ENCODE measurements around the gene CCDC60.

Gene CCDC60, protein sequence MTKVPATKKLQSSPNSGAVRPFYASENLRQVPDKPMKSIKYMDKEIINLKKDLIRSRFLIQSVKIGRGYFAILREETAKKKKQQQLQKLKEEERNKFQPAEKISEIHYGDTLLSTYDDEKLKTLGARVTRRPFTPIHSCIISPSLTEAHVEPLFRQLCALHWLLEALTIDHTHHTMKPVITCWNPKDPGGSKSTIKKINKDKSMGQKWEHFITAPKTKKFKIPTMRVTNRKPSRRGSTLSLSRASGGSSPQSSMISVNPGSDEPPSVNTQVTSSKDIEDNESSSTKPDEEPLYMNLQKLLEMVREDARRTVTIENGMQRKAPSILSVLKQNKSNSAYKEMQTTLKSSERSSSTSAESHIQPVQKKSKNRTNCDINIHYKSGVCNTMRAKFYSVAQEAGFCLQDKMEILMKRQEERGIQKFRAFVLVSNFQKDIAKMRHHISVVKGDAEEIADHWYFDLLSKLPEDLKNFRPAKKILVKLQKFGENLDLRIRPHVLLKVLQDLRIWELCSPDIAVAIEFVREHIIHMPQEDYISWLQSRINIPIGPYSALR

DNA sequence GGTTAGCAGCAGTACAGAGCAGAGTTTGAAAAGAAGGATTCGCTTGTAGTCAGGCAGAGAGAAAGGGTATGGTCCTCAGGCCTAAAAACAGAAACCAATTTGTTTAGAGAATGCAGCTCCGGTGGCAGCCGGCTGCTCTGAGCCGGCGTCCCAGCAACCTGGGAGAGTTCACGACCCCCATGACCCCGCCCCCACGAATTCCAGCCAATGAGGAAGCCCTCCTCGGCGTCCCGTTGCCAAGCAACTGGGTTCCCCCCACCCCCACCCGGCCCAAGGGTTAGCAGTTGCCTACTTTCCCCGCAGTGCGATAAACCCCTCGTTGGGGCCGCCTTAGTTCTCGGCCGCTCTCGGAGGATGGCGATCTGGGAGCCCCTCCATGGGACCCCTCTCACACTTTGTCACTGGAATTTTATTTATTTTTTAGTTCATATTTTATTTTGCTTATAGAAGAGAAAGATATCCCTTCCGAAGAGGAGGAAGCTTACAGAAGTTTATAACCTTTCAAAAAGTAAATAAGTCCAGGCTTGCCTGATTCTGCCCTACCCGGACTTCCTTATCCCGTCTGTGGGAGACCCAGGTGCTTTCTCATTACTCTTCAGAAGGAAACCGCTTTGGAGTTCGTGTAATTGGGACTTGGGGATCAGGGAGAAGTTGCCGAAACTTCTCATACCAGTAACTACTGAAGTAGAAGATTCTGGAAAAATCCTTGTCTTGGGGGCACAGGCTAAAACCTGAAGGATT, at the start of gene CCDC60:
TSS of gene CCDC60 (plus strand) at position 300 of the 741 bp plus-strand sequence. CDS start 448 bp downstream, outside the sequence.
- Histone ChIP-seq H3K27ac (ENCODE audit: low read length) (no peak within 1 kb of the TSS), H3K4me3 (ENCODE audit: low read length) (peak within 1 kb of the TSS; percentile 43), H3K4me1 (ENCODE audit: insufficient read depth, low read length) (peaks cover 11% of the 10 kb centered on the region), H3K9ac (ENCODE audit: low read depth, low read length) (no peak within 1 kb of the TSS), H3K9me3 (ENCODE audit: insufficient read depth, low read depth, low read length) (no peaks in the 10 kb centered on the region), H3K27me3 (ENCODE audit: insufficient read depth, low read length) (peaks cover 82% of the 10 kb centered on the region), H3K36me3 (ENCODE audit: insufficient read depth, low read depth, low read length) (no peaks in the 10 kb centered on the region)

DNA sequence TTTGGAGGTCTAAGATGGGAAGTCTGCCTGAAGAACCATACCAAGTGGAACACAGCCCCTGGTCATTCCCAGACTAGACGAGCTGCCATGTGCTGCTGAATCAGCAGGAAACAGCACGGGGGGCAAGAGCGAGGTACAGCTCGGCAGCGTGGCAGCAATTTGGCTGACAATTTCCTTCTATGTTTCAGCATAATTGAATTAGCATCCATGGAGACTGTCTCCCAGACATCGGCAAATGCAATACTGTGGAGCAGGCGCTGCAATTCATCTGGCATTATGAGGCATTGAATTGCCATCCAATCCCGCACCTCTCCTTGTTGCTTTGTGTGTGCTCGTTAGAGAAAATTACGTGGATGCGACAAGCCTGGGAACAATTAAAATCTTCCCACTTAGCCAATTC, 46.0 kb upstream of the CCDC60 start:
- H3K9ac ChIP-seq (ENCODE audit: low read depth, low read length), result no peak overlapping the region
- no peaks in the 10 kb centered on the region for H3K9me3 ChIP-seq (ENCODE audit: insufficient read depth, low read depth, low read length)
- no peaks in the 10 kb centered on the region for H3K27me3 ChIP-seq (ENCODE audit: insufficient read depth, low read length)
- no peaks in the 10 kb centered on the region for H3K4me1 ChIP-seq (ENCODE audit: insufficient read depth, low read length)
- no peaks in the 10 kb centered on the region for H3K36me3 ChIP-seq (ENCODE audit: insufficient read depth, low read depth, low read length)
- H3K27ac ChIP-seq (ENCODE audit: low read length), result no peak overlapping the region
- no peak overlapping the region for H3K4me3 ChIP-seq (ENCODE audit: low read length)

DNA sequence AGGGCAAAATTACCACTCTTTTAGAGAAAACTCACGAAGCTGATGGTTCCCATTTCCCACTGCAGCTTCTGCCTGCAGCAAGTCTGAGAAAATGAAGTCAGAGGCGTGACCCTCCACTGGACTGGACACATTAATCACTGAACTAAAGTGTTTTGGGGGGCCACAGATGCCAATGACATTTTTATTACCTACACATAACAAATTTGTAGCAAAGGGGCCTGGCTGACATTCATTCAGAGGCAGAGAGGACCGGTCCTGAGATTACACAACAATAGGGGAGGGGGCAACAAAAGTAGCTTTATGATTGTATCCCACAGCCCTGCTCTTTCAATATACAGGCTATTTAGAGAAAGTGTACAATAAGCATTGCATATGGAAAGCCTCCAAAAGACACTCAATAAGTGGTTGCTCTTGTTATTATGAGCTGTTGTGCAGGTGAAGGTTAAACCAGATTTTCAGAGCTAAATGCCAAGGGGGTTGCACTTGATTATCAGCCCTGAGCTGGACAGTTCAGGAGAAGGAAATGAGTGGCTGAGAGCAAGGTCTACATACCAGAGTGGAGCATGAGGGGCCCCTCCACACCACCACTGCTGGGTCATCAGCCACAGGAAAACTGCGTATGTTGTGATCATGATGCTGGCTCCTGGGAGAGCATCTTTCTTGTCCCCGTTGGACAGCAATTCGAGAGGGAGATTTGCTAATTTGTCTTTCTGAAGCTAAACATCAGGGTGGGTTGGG, 41.5 kb upstream of the CCDC60 start:
- H3K27ac ChIP-seq (ENCODE audit: low read length), result no peak overlapping the region
- no peaks in the 10 kb centered on the region for H3K36me3 ChIP-seq (ENCODE audit: insufficient read depth, low read depth, low read length)
- no peaks in the 10 kb centered on the region for H3K4me1 ChIP-seq (ENCODE audit: insufficient read depth, low read length)
- no peaks in the 10 kb centered on the region for H3K27me3 ChIP-seq (ENCODE audit: insufficient read depth, low read length)
- H3K9ac ChIP-seq (ENCODE audit: low read depth, low read length), result no peak overlapping the region
- no peak overlapping the region for H3K4me3 ChIP-seq (ENCODE audit: low read length)
- H3K9me3 ChIP-seq (ENCODE audit: insufficient read depth, low read depth, low read length), result no peaks in the 10 kb centered on the region

DNA sequence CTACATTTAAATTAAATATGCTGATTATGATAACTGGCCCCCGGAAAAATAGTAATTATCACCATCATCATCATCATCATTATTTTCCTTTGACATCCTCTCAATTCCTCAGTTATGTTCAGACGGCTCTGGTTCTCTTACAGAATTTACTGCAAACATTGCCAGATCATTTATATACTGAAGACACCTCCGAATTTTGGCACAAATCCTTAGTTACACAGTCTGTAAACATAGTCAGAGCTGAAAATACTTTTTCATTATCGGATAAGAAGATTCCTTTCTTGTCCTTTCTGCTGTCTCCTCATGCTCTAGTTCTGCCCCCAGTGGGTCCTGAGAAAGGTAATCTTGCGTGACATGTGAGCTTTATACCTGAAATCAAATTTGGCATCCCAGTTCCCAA, 40.3 kb upstream of the CCDC60 start:
- Histone ChIP-seq H3K27ac (ENCODE audit: low read length) (no peak overlapping the region), H3K9me3 (ENCODE audit: insufficient read depth, low read depth, low read length) (no peaks in the 10 kb centered on the region), H3K9ac (ENCODE audit: low read depth, low read length) (no peak overlapping the region), H3K4me1 (ENCODE audit: insufficient read depth, low read length) (no peaks in the 10 kb centered on the region), H3K4me3 (ENCODE audit: low read length) (no peak overlapping the region), H3K27me3 (ENCODE audit: insufficient read depth, low read length) (no peaks in the 10 kb centered on the region), H3K36me3 (ENCODE audit: insufficient read depth, low read depth, low read length) (no peaks in the 10 kb centered on the region)

DNA sequence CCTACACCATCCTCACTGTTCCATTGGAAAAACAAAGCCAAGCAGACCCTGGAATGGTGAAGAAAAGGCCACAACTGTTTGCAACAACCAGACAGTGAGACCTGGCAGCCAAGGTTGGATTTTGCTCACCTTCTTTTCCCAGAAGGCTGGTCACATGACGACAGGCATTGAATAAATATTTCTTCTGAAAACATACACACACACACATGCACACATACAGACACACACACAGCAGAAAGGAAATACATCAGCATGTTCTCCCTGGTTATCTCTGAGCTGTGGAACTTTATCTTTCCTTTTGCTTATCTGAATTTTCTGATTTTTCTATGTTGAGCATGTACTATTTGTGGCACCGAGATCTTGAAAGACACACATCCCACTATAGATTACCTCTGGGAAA, 38.0 kb upstream of the CCDC60 start:
- Histone ChIP-seq H3K4me1 (ENCODE audit: insufficient read depth, low read length) (no peaks in the 10 kb centered on the region), H3K9ac (ENCODE audit: low read depth, low read length) (no peak overlapping the region), H3K36me3 (ENCODE audit: insufficient read depth, low read depth, low read length) (no peaks in the 10 kb centered on the region), H3K9me3 (ENCODE audit: insufficient read depth, low read depth, low read length) (no peaks in the 10 kb centered on the region), H3K27ac (ENCODE audit: low read length) (no peak overlapping the region), H3K27me3 (ENCODE audit: insufficient read depth, low read length) (no peaks in the 10 kb centered on the region), H3K4me3 (ENCODE audit: low read length) (no peak overlapping the region)

DNA sequence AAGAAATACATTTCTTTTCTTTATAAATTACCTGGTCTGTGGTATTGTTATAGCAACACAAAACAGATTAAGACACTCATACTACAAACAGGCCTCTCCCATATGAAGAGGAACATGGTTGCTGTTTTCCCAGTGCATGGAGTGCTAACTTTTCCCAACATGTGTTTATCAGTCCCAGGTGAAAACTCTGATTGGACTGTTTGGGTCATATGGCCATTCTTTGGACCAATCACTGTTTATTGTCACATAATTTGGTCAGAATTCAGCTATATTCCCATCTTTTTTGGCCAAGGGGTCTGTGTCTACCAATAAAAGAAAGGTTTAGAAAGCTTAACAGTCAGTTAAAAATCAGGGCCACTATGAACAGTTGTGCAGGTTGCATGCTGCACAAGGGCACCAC, 35.4 kb upstream of the CCDC60 start:
- Histone ChIP-seq H3K4me3 (ENCODE audit: low read length) (no peak overlapping the region), H3K36me3 (ENCODE audit: insufficient read depth, low read depth, low read length) (no peaks in the 10 kb centered on the region)

DNA sequence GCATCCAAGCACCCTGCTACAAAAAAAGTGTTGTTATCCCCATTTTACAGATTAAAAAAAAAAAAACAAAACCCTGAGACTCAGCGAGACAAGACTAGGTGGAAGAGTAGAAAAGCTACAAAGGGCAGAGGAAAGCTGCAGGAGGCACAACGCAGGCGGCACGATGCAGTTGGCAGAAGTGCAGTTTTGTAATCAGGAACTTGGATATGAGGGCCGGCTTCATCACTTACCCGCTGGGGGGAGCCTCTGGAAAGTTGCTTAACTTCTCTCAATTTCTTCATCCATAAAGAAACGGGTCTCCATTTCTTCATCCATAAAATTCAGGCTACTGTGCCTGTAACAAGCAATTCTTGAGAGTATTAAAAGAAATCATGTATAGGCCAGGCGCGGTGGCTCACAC, 33.1 kb upstream of the CCDC60 start:
- Histone ChIP-seq H3K4me1 (ENCODE audit: insufficient read depth, low read length) (no peaks in the 10 kb centered on the region; the same call in 1 of the 2 replicates), H3K4me3 (ENCODE audit: low read length) (no peak overlapping the region), H3K36me3 (ENCODE audit: insufficient read depth, low read depth, low read length) (no peaks in the 10 kb centered on the region), H3K27me3 (ENCODE audit: insufficient read depth, low read length) (no peaks in the 10 kb centered on the region), H3K9me3 (ENCODE audit: insufficient read depth, low read depth, low read length) (no peaks in the 10 kb centered on the region), H3K27ac (ENCODE audit: low read length) (no peak overlapping the region), H3K9ac (ENCODE audit: low read depth, low read length) (no peak overlapping the region)

More for the DNA sequence above, 35.4 kb upstream of the CCDC60 start:
- Histone ChIP-seq H3K27ac (ENCODE audit: low read length) (no peak overlapping the region), H3K27me3 (ENCODE audit: insufficient read depth, low read length) (no peaks in the 10 kb centered on the region), H3K9me3 (ENCODE audit: insufficient read depth, low read depth, low read length) (no peaks in the 10 kb centered on the region), H3K4me1 (ENCODE audit: insufficient read depth, low read length) (no peaks in the 10 kb centered on the region; the same call in 1 of the 2 replicates), H3K9ac (ENCODE audit: low read depth, low read length) (no peak overlapping the region)

DNA sequence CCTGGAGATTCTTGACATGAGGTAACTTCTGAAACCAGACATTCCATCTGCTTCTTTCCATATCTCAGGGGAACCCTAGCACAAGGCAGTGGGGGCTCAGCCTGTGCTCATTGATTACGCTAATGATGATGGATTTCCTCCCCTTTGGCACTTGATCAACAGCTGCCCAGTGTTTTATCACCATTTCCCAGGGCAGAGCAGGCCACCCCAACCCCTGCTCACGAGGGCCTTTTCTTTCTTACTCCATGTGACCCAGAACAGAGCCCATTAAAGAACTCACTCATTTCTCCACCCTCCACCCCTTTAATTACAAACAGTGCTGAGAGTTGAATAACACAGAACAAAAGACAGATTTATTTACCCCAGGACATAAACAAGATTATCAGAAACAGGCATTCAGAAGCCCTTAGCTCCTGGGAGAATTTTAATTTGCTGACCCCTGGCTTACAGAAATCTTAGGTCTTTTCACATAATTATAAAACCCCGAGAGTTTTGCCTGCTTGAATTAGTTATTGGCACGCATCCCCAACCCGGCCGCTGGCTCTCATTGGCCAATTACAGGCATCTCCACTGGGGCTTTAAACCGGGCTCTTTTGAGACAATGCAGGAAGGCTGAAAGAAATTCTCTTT, 32.0 kb upstream of the CCDC60 start:
- no peak overlapping the region for H3K27ac ChIP-seq (ENCODE audit: low read length)
- no peaks in the 10 kb centered on the region for H3K27me3 ChIP-seq (ENCODE audit: insufficient read depth, low read length)
- H3K9me3 ChIP-seq (ENCODE audit: insufficient read depth, low read depth, low read length), result no peaks in the 10 kb centered on the region
- H3K9ac ChIP-seq (ENCODE audit: low read depth, low read length), result no peak overlapping the region
- no peak overlapping the region for H3K4me3 ChIP-seq (ENCODE audit: low read length)
- H3K4me1 ChIP-seq (ENCODE audit: insufficient read depth, low read length), result no peaks in the 10 kb centered on the region; the same call in 1 of the 2 replicates
- H3K36me3 ChIP-seq (ENCODE audit: insufficient read depth, low read depth, low read length), result no peaks in the 10 kb centered on the region

DNA sequence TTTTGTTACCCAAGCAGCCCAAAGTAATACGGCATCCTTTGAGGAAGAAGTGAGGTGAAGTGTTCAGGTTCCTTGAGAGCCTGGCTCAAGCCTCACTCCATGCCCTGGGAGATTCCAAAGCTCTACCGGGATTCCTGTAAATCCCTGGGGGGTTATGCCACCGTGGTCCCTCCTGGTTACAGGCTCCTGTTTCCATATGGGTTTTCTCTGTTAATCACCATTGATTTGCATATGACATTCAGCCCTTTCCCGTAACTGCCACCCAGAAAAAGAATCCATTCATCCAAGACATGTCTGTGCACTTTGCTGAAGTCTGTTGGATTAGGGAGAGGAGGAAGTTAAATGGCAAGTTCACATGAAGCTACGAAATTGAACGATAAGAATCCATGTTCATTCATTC, 27.9 kb upstream of the CCDC60 start:
- H3K9ac ChIP-seq (ENCODE audit: low read depth, low read length), result no peak overlapping the region
- no peaks in the 10 kb centered on the region for H3K27me3 ChIP-seq (ENCODE audit: insufficient read depth, low read length)
- H3K36me3 ChIP-seq (ENCODE audit: insufficient read depth, low read depth, low read length), result no peaks in the 10 kb centered on the region
- H3K27ac ChIP-seq (ENCODE audit: low read length), result no peak overlapping the region
- peaks cover 6% of the 10 kb centered on the region; the same call in 1 of the 2 replicates for H3K4me1 ChIP-seq (ENCODE audit: insufficient read depth, low read length)
- H3K9me3 ChIP-seq (ENCODE audit: insufficient read depth, low read depth, low read length), result no peaks in the 10 kb centered on the region
- H3K4me3 ChIP-seq (ENCODE audit: low read length), result no peak overlapping the region

DNA sequence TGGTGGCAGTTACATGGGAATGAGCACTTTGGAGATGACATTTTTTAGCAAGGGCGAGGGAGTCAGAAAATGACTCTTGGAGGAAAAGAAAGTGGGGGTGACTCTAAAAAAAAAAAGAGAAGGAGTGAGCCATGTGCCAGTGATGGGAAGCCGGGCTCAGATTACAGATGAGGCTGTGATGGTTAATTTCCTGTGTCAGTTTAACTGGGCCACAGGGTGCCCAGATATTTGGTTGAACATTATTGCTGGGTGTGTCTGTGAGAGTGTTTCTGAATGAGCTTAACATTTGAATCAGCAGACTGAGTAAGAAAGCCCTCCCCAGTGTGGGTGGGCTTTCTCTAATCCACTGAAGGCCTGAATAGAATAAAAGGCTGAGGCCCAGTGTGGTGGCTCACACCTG, 26.8 kb upstream of the CCDC60 start:
- H3K36me3 ChIP-seq (ENCODE audit: insufficient read depth, low read depth, low read length), result no peaks in the 10 kb centered on the region
- no peak overlapping the region for H3K27ac ChIP-seq (ENCODE audit: low read length)
- no peak overlapping the region for H3K4me3 ChIP-seq (ENCODE audit: low read length)
- no peaks in the 10 kb centered on the region for H3K27me3 ChIP-seq (ENCODE audit: insufficient read depth, low read length)
- no peak overlapping the region for H3K9ac ChIP-seq (ENCODE audit: low read depth, low read length)
- peaks cover 6% of the 10 kb centered on the region; the same call in 1 of the 2 replicates for H3K4me1 ChIP-seq (ENCODE audit: insufficient read depth, low read length)
- H3K9me3 ChIP-seq (ENCODE audit: insufficient read depth, low read depth, low read length), result no peaks in the 10 kb centered on the region

All from iPS-20b (cell line).